H9 (cell line): Measurements from ENCODE around the gene ABCA12. TPM values are rescaled to one million over a fixed set of nuclear protein-coding genes. Genes with fewer than 3 reads are reported as not detected.

Source experiments
- DNase-seq: peaks from one replicate; pipeline ENCODE4 v3.0.0-alpha.2; 2017
- H2AFZ ChIP-seq: one replicate; pipeline ENCODE4 v1.6.1; 2013; ENCODE audit warnings: mild to moderate bottlenecking, low read length, control low read depth, moderate library complexity
- H2AK5ac ChIP-seq: 2 replicates; pipeline ENCODE4 v1.6.1; 2013; ENCODE audit warnings: low read length, control low read depth, mixed read lengths; ENCODE audit not compliant: insufficient read length
- H2BK120ac ChIP-seq: one replicate; pipeline ENCODE4 v1.6.1; 2013; ENCODE audit warnings: low read depth, mild to moderate bottlenecking, low read length, control low read depth, inconsistent platforms; ENCODE audit not compliant: poor library complexity, severe bottlenecking
- H2BK12ac ChIP-seq: 2 replicates; pipeline ENCODE4 v1.6.1; 2013; ENCODE audit warnings: low read length, control low read depth, mixed read lengths, low read depth; ENCODE audit not compliant: insufficient read length
- H2BK15ac ChIP-seq: 2 replicates; pipeline ENCODE4 v1.6.1; 2013; ENCODE audit warnings: low read depth, low read length, control low read depth
- H2BK20ac ChIP-seq: one replicate; pipeline ENCODE4 v1.6.1; 2013; ENCODE audit warnings: low read depth, mild to moderate bottlenecking, low read length, control low read depth, inconsistent platforms; ENCODE audit not compliant: poor library complexity, severe bottlenecking
- H2BK5ac ChIP-seq: 2 replicates; pipeline ENCODE4 v1.6.1; 2013; ENCODE audit warnings: low read length, control low read depth, mixed read lengths; ENCODE audit not compliant: insufficient read length
- H3K14ac ChIP-seq: 2 replicates; pipeline ENCODE4 v1.6.1; 2013; ENCODE audit warnings: low read length, control low read depth; ENCODE audit not compliant: insufficient read depth
- H3K18ac ChIP-seq: 2 replicates; pipeline ENCODE4 v1.6.1; 2013; ENCODE audit warnings: low read depth, mild to moderate bottlenecking, mixed read lengths, low read length, control low read depth; ENCODE audit not compliant: insufficient read length
- H3K23ac ChIP-seq: 2 replicates; pipeline ENCODE4 v1.6.1; 2013; ENCODE audit warnings: low read length, control low read depth, mixed read lengths, low read depth; ENCODE audit not compliant: insufficient read length
- H3K23me2 ChIP-seq: 2 replicates; pipeline ENCODE4 v1.6.1; 2013; ENCODE audit warnings: low read depth, mild to moderate bottlenecking, mixed read lengths, low read length, control low read depth; ENCODE audit not compliant: insufficient read length, poor library complexity, severe bottlenecking
- H3K27ac ChIP-seq: 2 replicates; pipeline ENCODE4 v1.5.1; 2013; ENCODE audit warnings: low read length, control low read depth, mixed read lengths, low read depth; ENCODE audit not compliant: insufficient read length
- H3K27me3 ChIP-seq: 2 replicates; pipeline ENCODE4 v1.6.1; 2013; ENCODE audit warnings: low read length, control low read depth, inconsistent platforms; ENCODE audit not compliant: insufficient read depth
- H3K4ac ChIP-seq: 2 replicates; pipeline ENCODE4 v1.6.1; 2013; ENCODE audit warnings: low read depth, mild to moderate bottlenecking, control low read depth, inconsistent platforms, low read length, moderate library complexity
- H3K4me1 ChIP-seq: 2 replicates; pipeline ENCODE4 v1.6.1; 2013; ENCODE audit warnings: low read length, control low read depth, inconsistent platforms; ENCODE audit not compliant: insufficient read depth
- H3K4me2 ChIP-seq: 2 replicates; pipeline ENCODE4 v1.6.1; 2013; ENCODE audit warnings: low read length, control low read depth, mixed read lengths; ENCODE audit not compliant: insufficient read length, insufficient read depth
- H3K56ac ChIP-seq: 2 replicates; pipeline ENCODE4 v1.6.1; 2013; ENCODE audit warnings: low read depth, mild to moderate bottlenecking, mixed read lengths, low read length, control low read depth; ENCODE audit not compliant: insufficient read length
- H3K79me1 ChIP-seq: 2 replicates; pipeline ENCODE4 v1.6.1; 2013; ENCODE audit warnings: low read depth, mild to moderate bottlenecking, moderate library complexity, low read length, control low read depth, inconsistent platforms; ENCODE audit not compliant: insufficient read depth, poor library complexity, severe bottlenecking
- H3K79me2 ChIP-seq: 2 replicates; pipeline ENCODE4 v1.6.1; 2013; ENCODE audit warnings: low read length, control low read depth, inconsistent platforms; ENCODE audit not compliant: insufficient read depth
- H3K9ac ChIP-seq: 2 replicates; pipeline ENCODE4 v1.6.1; 2013; ENCODE audit warnings: low read length, control low read depth, mixed read lengths; ENCODE audit not compliant: insufficient read length; ENCODE audit errors: extremely low read depth
- H3K9me3 ChIP-seq: one replicate; pipeline ENCODE4 v1.6.1; 2013; ENCODE audit warnings: low read depth, low read length, inconsistent platforms; ENCODE audit not compliant: control insufficient read depth
- H3T11ph ChIP-seq: one replicate; pipeline ENCODE4 v1.6.1; 2013; ENCODE audit warnings: mild to moderate bottlenecking, low read length, control low read depth, inconsistent platforms
- H4K20me1 ChIP-seq: one replicate; pipeline ENCODE4 v1.6.1; 2013; ENCODE audit not compliant: control insufficient read depth, insufficient read length, insufficient read depth
- H4K5ac ChIP-seq: 2 replicates; pipeline ENCODE4 v1.6.1; 2013; ENCODE audit warnings: low read depth, mild to moderate bottlenecking, mixed read lengths, low read length, control low read depth; ENCODE audit not compliant: insufficient read length
- H4K8ac ChIP-seq: replicated peaks from 2 replicates; pipeline ENCODE4 v1.6.1; 2013; ENCODE audit warnings: low read length, control low read depth, mixed read lengths, low read depth; ENCODE audit not compliant: insufficient read length
- H4K91ac ChIP-seq: 2 replicates; pipeline ENCODE4 v1.6.1; 2013; ENCODE audit warnings: low read depth, mild to moderate bottlenecking, moderate library complexity, mixed read lengths, low read length, control low read depth; ENCODE audit not compliant: insufficient read length
- H3K27ac Mint-ChIP-seq, 3 experiments: 2 replicates in 2 of 3; 3 replicates in 1 of 3; pipeline ENCODE4 v1.8.0; 2020 to 2021; ENCODE audit warnings: mixed read lengths in 3 of 3, mild to moderate bottlenecking in 1 of 3, moderate library complexity in 1 of 3
- H3K27me3 Mint-ChIP-seq: 2 replicates; pipeline ENCODE4 v1.8.0; 2021; ENCODE audit warnings: low read depth, mild to moderate bottlenecking, moderate library complexity, mixed read lengths
- H3K36me3 Mint-ChIP-seq, 3 experiments: 2 replicates in 2 of 3; 3 replicates in 1 of 3; pipeline ENCODE4 v1.8.0; 2020 to 2021; ENCODE audit warnings: low read depth in 3 of 3, mixed read lengths in 3 of 3; ENCODE audit not compliant: insufficient read depth in 1 of 3
- H3K4me1 Mint-ChIP-seq, 2 experiments: 2 replicates each; pipeline ENCODE4 v1.8.0; 2020; ENCODE audit warnings: mixed read lengths in 2 of 2
- H3K4me3 Mint-ChIP-seq, 2 experiments: 2 replicates in 1 of 2; 3 replicates in 1 of 2; pipeline ENCODE4 v1.8.0; 2020 to 2021; ENCODE audit warnings: mild to moderate bottlenecking in 2 of 2, mixed read lengths in 2 of 2, moderate library complexity in 1 of 2
- H3K9me3 Mint-ChIP-seq, 2 experiments: 2 replicates in 1 of 2; 3 replicates in 1 of 2; pipeline ENCODE4 v1.8.0; 2020; ENCODE audit warnings: mild to moderate bottlenecking in 2 of 2, mixed read lengths in 2 of 2, moderate library complexity in 1 of 2
- whole genome bisulfite sequencing: extraction: QIAGEN DNeasy Blood & Tissue Kit; methylation state at CpG from one replicate; pipeline ENCODE4 v1.1.7; 2013; ENCODE audit warnings: missing lambda C conversion rate, low lambda C conversion rate, mixed read lengths; ENCODE audit not compliant: insufficient read length; ENCODE audit errors: extremely low coverage; 5-methylcytosine and 5-hydroxymethylcytosine counted together
- total RNA-seq: library from RNA; stranded (reverse); gene quantifications from 2 replicates; pipeline ENCODE4 v1.2.1, GENCODE V29; 2021
- TF ChIP-seq, protein P1 (sequence below): fragments of 200-600 bp; sonication (generic); conservative IDR thresholded peaks from 3 replicates; pipeline ENCODE4 v1.8.0; 2021; ENCODE audit warnings: antibody characterized with exemption, mild to moderate bottlenecking

ABCA12 gene
- total RNA-seq, 1 experiment from 2014 or later = not detected

DNA sequence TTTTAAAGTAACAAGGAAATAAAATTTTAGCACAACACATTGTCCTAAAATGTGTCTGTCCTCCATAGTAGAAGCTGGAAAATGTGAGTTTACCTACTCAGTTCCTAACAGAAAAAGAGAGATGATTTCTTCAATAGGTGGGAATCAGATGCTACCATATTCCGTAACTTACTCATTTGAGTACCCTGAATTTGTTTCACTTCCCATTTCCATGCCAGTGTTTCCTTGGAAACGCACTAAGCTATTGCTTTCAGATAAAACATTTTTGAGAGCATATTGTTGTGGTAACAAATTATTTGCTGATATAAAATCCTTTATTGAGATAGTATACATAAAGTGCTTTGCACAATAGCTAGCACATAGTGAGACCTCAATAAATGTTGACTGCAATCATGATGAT, 191.5 kb downstream of the ABCA12 start:
- Histone ChIP-seq H3K18ac (no peak overlapping the region), H4K5ac (no peak overlapping the region), H4K20me1 (no peaks in the 10 kb centered on the region), H3K9me3 (no peaks in the 10 kb centered on the region), H3K23ac (no peak overlapping the region), H3K79me2 (no peaks in the 10 kb centered on the region), H3K4me2 (no peak overlapping the region), H2BK12ac (no peak overlapping the region), H3K4ac (no peak overlapping the region), H3K27ac (no peak overlapping the region), H3K79me1 (no peaks in the 10 kb centered on the region), H3K27me3 (no peaks in the 10 kb centered on the region), H3K4me1 (no peaks in the 10 kb centered on the region), H4K91ac (no peak overlapping the region), H2BK120ac (no peak overlapping the region), H2BK5ac (no peak overlapping the region), H2BK15ac (no peak overlapping the region), H3K9ac (no peak overlapping the region), H2AK5ac (no peak overlapping the region), H3T11ph (no peak overlapping the region), H3K23me2 (no peaks in the 10 kb centered on the region), H2BK20ac (no peak overlapping the region), H2AFZ (no peak overlapping the region), H3K56ac (no peak overlapping the region), H4K8ac (no peak overlapping the region), H3K14ac (no peak overlapping the region)
- Mint-ChIP-seq H3K27me3 (no peaks in the 10 kb centered on the region), H3K4me1 (no peaks in the 10 kb centered on the region), H3K4me3 (no peak overlapping the region), H3K9me3 (no peaks in the 10 kb centered on the region), H3K27ac (no peak overlapping the region), H3K36me3 (no peaks in the 10 kb centered on the region)
- TF ChIP-seq, protein P1, sequence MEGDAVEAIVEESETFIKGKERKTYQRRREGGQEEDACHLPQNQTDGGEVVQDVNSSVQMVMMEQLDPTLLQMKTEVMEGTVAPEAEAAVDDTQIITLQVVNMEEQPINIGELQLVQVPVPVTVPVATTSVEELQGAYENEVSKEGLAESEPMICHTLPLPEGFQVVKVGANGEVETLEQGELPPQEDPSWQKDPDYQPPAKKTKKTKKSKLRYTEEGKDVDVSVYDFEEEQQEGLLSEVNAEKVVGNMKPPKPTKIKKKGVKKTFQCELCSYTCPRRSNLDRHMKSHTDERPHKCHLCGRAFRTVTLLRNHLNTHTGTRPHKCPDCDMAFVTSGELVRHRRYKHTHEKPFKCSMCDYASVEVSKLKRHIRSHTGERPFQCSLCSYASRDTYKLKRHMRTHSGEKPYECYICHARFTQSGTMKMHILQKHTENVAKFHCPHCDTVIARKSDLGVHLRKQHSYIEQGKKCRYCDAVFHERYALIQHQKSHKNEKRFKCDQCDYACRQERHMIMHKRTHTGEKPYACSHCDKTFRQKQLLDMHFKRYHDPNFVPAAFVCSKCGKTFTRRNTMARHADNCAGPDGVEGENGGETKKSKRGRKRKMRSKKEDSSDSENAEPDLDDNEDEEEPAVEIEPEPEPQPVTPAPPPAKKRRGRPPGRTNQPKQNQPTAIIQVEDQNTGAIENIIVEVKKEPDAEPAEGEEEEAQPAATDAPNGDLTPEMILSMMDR = no peak
- whole genome bisulfite sequencing = no CpG with 5 or more reads among the region's 2 CpGs
- DNase-seq = no peak
